Kidney (tissue), 14 donors: ENCODE measurements around the gene BTLA. TPM values are rescaled to one million over a fixed set of nuclear protein-coding genes. Genes with fewer than 3 reads are reported as not detected.
A peak's percentile ranks its signal among the peaks of the same experiment; 100 is the strongest.

Experiments
- DNase-seq, 5 donors: peaks; one replicate each; pipeline ENCODE4 v3.0.0-alpha.2; 2013 to 2020
- FAIRE-seq: peaks from 2 replicates; lab custom pipeline; 2012; peaks lifted over from hg19 to GRCh38; lab: Jason Lieb, UNC
- H3K27ac ChIP-seq, 2 donors: one replicate each; pipeline ENCODE4 v1.7.0; 2013; ENCODE audit warnings: low read depth in 2 of 2, low read length in 2 of 2, inconsistent platforms in 1 of 2
- H3K27me3 ChIP-seq: one replicate; pipeline ENCODE4 v1.7.1; 2013; ENCODE audit warnings: low read length, inconsistent platforms; ENCODE audit not compliant: control insufficient read depth, insufficient read depth
- H3K36me3 ChIP-seq, 3 donors: one replicate each; pipeline versions ENCODE4 v1.7.0 to v1.7.1; 2013; ENCODE audit warnings: low read length in 3 of 3, control low read depth in 1 of 3, inconsistent platforms in 1 of 3; ENCODE audit not compliant: insufficient read depth in 3 of 3, control insufficient read depth in 2 of 3
- H3K4me1 ChIP-seq, 3 donors: one replicate each; pipeline versions ENCODE4 v1.7.0 to v1.7.1; 2013; ENCODE audit warnings: low read length in 3 of 3, inconsistent platforms in 1 of 3, low read depth in 1 of 3; ENCODE audit not compliant: control insufficient read depth in 2 of 3, insufficient read depth in 2 of 3
- H3K4me3 ChIP-seq, 3 donors: one replicate each; pipeline versions ENCODE4 v1.7.0 to v1.8.1; 2013; ENCODE audit warnings: low read length in 3 of 3, control low read depth in 1 of 3, inconsistent platforms in 1 of 3
- H3K9ac ChIP-seq, 3 donors: one replicate each; pipeline versions ENCODE4 v1.7.0 to v1.7.1; 2013; ENCODE audit warnings: low read length in 3 of 3, control low read depth in 1 of 3, inconsistent platforms in 1 of 3
- H3K9me3 ChIP-seq, 3 donors: one replicate each; pipeline versions ENCODE4 v1.7.0 to v1.7.1; 2013; ENCODE audit warnings: low read length in 3 of 3, control low read depth in 1 of 3, inconsistent platforms in 1 of 3; ENCODE audit not compliant: control insufficient read depth in 2 of 3, insufficient read depth in 1 of 3
- CTCF ChIP-seq: IDR thresholded peaks from 3 replicates; pipeline ENCODE4 v1.5.1; 2012; ENCODE audit warnings: mild to moderate bottlenecking, moderate library complexity, borderline replicate concordance; ENCODE audit not compliant: insufficient read depth; ENCODE audit errors: extremely low read depth
- intact Hi-C: fragments of 100-400 bp; cut with DNase I; formaldehyde crosslinking; loops from one replicate; pipeline ENCODE4 v1.11.1; 2022
- polyA plus RNA-seq: library from polyadenylated mRNA; stranded (reverse); fragments of 350-450 nt; fragmentation: Illumina TruSeq; extraction: RNeasy Lipid Tissue Mini Kit (QIAGEN cat#74804); gene quantifications from one replicate; pipeline ENCODE4 v1.2.3, GENCODE V29; 2014; ENCODE audit warnings: low read depth, low replicate concordance; ENCODE audit not compliant: insufficient read depth
- total RNA-seq: library from RNA; stranded (reverse); fragmentation: NEBNext Ultra II Directional; extraction: Animal tissue kit (Norgen Biotek cat#: 25700); gene quantifications from one replicate; pipeline ENCODE4 v1.2.1, GENCODE V29; 2021
- donor health status: control.
- donor health status: control.
- donor health status: control.
- donor health status: control.
- donor health status: control.
- donor health status: DM: yes; HTN: yes; CAD: no.
- donor health status: Normal renal cell carcinoma (clear cell type).

BTLA gene
- total and polyA plus RNA-seq, 2 donors from 2014 or later, result 3.2 TPM; not detected in 1

DNA sequence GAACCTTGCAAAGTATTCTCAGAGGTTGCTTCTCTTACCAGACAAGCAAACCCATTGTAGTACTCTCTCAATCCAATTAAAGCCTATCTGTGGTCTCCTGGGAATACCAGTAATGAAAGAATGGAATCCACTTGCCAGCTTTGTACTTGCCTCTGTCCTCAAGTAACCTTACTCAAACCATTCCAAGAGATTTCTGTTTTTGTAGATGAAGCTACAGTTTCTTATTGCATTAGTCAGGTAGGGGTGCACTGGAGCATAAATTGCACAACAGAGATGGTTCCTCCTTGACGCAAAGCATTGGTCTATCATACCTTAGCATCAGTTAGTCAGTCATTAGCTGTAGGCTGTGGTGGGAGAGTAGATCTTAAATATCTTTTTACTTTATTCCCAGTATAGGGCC is 52.9 kb downstream of the BTLA start:
- TF ChIP-seq CTCF, result no peak
- Histone ChIP-seq H3K27me3 (no peaks in the 10 kb centered on the region), H3K27ac (no peak overlapping the region), H3K9ac (no peak overlapping the region), H3K9me3 (no peaks in the 10 kb centered on the region), H3K4me3 (no peak overlapping the region), H3K4me1 (no peaks in the 10 kb centered on the region), H3K36me3 (no peaks in the 10 kb centered on the region)
- FAIRE-seq (no peak), DNase-seq (no peak)
- intact Hi-C loops, result no loop called here

DNA sequence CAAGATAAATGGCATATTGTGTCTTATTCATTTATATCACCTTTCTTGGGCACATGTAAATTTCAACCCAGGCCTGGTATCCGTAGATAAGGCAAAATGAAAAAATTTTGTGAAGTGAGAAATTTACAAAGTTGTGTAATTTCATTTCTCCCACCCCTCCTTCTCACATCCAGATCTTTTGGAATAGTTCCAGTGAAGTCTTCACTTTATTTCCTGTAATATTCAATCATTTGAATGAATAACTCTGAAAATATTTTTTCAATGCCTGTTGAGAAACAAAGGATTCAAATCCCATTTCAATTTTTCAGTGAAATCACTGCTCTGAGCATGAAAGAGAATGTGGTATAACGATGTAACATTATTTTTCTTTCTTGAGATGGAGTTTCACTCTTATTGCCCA is 53.4 kb downstream of the BTLA start:
- H3K4me3 ChIP-seq, result no peak overlapping the region
- no peak for FAIRE-seq
- H3K9me3 ChIP-seq, result no peaks in the 10 kb centered on the region

DNA sequence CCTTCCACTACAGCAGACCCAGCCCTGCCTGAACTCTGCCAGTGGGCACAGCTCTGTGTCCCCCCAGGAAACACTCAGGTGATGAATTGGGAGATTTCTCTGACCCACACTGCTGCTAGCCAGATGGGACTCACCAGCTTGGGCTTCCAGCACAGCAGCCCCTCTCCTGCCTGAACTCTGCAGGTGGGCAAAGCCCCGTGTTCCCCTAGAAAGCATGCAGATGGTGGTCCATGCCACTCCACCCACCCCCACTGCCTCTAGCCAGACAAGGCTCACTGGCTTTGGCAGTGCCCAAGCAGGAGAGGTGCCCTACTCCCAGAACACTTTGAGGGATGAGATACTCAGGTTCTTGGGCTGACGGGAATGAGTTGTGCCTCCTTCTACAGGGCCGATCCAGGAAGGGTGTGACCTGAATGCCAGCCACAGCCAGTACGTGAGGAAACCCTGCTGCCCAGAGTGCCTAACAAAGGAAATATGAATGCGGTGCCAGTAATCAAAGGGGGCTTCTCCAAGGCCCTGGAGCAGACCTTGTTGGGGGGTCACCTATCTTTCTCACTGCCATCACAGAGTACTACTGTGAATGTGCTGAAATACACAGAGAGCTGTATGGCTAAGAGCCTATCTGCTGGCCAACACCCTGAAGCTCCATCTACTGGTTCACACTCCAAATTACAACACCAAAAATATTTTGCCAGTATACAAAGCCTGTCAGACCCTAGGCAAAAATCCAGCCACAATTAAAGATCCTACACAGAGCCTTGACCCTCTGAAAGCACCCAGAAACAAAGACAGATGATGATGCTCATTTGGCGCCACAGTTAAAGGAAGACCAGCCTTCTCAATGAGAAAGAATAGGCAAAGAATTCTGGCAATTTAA is 61.9 kb downstream of the BTLA start:
- intact Hi-C loops, result no loop called here
- Histone ChIP-seq H3K9ac (no peak overlapping the region), H3K27ac (no peak overlapping the region), H3K4me1 (no peaks in the 10 kb centered on the region), H3K4me3 (no peak overlapping the region), H3K9me3 (peaks cover 0 to 3% (median 0%) of the 10 kb centered on the region in 3 donors), H3K27me3 (no peaks in the 10 kb centered on the region), H3K36me3 (no peaks in the 10 kb centered on the region)
- FAIRE-seq (no peak), DNase-seq (peak in 1 of 5 donors; percentile 53)
- TF ChIP-seq CTCF, result peak; percentile 29

More for the DNA sequence above, 53.4 kb downstream of the BTLA start:
- Histone ChIP-seq H3K9ac (no peak overlapping the region), H3K36me3 (no peaks in the 10 kb centered on the region), H3K4me1 (no peaks in the 10 kb centered on the region), H3K27me3 (no peaks in the 10 kb centered on the region), H3K27ac (no peak overlapping the region)
- DNase-seq, result no peak
- intact Hi-C loops, result no loop called here
- no peak for TF ChIP-seq CTCF
